Measurements from ENCODE around the gene CLEC18B.
"Not testable (repeated sequence)": the region's sequence is repeated elsewhere in the genome, so short reads cannot be mapped to it uniquely, and the experiment has no call there.

Gene CLEC18B

GRCh38 chr16:74443624-74444346 is 22.5 kb upstream of the CLEC18B start:
- not testable (repeated sequence) for DNase-seq (ENCODE audit: low spot score)

DNA sequence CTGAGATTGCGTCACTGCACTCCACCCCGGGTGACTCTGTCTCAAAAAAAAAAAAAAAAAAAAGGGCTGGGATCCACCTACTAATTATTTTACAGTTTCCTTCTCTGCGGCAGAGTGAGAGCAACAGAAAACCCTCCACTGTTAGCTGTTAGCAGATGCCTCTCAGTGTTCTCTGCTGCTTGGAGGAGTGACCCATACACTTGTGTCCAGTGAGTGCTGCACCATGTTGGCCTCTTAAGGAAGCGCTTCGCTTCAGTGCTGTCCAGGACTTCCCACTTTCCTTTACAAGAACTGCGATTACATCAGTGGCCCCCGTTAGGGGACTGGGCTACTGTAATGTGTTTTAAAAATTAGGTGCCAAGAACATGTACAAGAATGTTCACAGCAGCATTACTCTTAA is 18.4 kb upstream of the CLEC18B start:
- no peak for DNase-seq (ENCODE audit: low spot score)

- DNase-seq (ENCODE audit: low spot score), result no peak
Observed at GRCh38 chr16:74438492-74438979, 17.3 kb upstream of the CLEC18B start.

- no peak for DNase-seq (ENCODE audit: low spot score)
Observed at GRCh38 chr16:74431516-74431915, 10.2 kb upstream of the CLEC18B start.

GRCh38 chr16:74430036-74430712 is 8.9 kb upstream of the CLEC18B start:
- DNase-seq (ENCODE audit: low spot score), result peak; percentile 46

DNA sequence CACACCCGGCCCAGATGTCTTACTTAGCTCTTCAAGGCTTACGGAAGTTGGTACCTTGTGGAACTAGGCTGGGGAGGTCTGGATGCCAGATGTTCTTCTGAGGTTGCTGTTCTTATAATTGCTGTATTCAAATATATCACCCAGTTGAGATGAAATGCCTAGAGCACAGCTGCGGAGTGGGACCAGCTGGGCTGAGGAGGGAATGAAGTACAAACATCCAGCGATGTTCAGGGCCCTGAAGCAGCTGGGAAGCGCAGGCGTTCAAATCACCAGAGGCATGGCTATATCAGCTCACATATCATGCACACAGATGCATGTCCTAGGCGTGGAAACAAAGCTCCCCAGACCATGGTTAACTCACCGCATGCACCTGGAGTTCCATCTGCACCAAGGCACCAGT is 7.2 kb upstream of the CLEC18B start:
- DNase-seq (ENCODE audit: low spot score), result not testable (repeated sequence)

GRCh38 chr16:74425751-74426150 is 4.5 kb upstream of the CLEC18B start:
- DNase-seq (ENCODE audit: low spot score), result not testable (repeated sequence)

GRCh38 chr16:74423721-74424120 is 2.4 kb upstream of the CLEC18B start:
- DNase-seq (ENCODE audit: low spot score), result not testable (repeated sequence)

DNA sequence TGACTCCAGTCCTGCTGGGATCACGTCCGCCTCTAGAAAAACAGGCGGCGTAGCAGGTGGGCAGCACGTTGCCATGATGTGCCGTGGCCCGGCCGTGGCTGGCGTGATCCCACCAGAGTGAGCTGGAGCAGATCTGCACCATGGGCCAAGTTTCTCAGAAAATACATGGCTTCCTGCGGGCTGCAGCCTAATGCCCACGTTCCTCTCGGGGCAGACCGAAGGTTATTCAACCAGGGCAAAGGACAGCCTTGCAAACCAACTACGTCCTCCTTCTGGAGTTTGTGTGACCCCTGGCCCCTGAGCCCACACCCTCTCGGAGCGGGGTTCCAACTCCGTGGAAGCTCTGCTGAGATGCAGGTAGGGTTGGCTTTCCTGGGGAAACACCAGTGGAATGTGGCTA is 808 bp upstream of the CLEC18B start:
- DNase-seq (ENCODE audit: low spot score), result not testable (repeated sequence)

DNA sequence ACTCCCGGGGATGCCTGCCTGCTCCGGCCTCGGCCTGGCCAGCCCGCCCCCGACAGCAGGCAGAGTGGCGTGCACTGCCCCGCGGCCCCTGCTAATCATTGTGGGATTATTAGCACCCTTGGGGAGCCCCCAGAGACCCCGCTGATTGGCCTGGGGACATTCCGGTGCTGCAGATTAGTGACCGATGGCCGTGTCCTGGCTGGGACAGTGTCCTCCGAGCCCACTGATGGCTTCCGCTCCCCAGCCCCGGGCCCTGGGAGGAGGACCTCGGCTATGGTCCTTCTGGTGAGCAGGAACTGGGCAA is 156 bp upstream of the CLEC18B start:
- not testable (repeated sequence) for DNase-seq (ENCODE audit: low spot score)

DNA sequence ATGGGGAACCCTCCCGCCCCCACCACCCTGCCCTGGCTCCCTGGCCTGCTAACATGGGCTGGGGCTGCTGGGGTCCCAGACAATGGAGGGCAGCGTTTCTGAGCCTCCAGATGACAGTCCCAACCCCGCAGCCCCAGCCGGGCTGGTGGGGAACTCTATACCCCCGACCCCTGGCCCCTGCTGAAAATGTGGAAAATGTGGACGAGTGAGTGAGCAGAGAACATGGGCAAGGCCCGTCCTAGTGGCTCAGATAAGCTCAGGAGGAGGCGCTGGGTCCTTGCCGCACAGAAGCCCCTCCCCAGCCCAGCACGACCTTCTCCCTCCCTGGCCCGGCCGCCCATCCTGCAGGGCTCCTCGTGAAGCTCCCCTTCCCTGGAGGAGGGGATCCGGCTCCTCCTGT is 1.5 kb downstream of the CLEC18B start:
- DNase-seq (ENCODE audit: low spot score), result not testable (repeated sequence)

DNA sequence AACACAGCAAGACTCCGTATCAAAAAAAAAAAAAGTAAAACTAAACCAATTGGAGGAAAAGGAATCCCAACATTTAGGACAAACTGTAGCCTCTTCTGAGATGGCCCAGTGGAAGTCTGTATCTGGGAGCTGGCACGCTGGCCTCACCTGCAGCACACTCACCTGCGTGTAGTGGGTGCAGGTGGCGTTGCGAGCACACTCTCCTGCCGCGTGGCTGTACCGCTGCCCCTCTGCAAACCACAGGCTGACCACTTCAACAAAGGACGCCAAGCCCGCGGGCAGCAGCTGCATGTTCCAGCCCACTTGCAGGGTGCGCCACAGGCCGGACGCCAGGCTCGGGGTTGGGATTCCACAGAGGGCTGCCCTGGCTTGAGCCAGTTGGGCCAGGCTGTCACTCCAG is 3.4 kb downstream of the CLEC18B start:
- DNase-seq (ENCODE audit: low spot score), result not testable (repeated sequence)

- not testable (repeated sequence) for DNase-seq (ENCODE audit: low spot score)
Observed at GRCh38 chr16:74413920-74414319, 7.4 kb downstream of the CLEC18B start.

- DNase-seq (ENCODE audit: low spot score), result not testable (repeated sequence)
Observed at GRCh38 chr16:74413485-74413884, 7.8 kb downstream of the CLEC18B start.

DNA sequence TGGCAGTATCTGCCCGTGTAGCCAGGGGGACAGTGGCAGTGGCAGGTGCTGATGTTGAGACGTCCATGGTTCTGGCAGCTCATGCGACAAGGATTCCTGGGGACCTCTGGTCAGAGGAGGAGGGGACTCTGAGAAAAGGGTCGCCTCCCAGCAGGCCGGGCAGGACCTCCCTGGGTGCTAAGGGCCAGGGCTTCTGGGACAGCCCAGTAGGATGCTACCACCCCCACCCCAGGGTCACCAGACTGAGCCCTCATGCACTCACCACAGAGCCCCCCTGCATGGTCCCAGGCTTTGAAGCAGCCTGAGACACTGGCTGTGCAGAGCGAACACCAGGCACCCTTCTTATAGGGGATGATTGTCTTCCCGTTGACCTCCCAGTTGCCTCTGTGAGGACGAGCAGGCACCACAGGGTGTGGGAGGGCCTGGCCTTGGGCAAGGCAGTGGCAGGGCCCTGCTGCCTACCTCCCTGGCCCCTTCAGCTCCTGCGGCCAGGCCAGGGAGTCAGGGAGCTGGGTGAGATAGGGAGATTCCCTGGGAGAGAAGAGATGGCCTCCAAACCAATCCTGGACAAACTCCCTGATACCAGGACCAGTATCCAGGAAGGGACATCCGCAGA is 8.4 kb downstream of the CLEC18B start:
- DNase-seq (ENCODE audit: low spot score), result not testable (repeated sequence)

DNA sequence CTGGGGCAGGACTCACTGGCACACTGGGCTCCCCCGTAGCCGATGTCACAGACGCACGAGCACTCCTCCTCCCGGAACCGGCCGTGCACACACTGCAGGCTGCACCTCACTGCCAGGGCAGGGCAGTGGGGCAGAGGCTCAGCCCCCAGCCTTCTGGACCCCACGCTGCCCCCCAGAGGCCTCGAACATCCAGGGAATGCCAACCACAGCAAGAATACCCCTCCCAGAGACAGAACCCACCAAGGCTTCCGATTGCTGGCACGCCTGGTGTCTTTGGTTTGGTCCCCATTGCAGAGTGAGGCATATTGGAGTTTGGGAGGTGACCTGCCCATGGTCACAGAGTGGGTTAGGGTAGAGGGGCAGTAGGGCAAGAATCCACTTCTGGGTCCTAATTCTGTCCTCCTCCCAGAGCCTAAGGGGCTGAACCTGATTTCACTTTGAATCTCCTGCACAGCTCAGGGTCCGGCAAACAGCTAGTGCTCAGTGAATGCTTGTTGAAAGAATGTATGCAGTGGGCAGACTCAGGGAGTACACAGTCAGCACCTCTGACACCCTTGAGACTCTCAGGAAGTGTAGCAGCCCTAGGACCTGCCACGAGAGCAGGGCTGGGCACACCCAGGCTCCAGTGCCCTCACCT is 9.0 kb downstream of the CLEC18B start:
- not testable (repeated sequence) for DNase-seq (ENCODE audit: low spot score)

GRCh38 chr16:74410981-74411380 is 10.3 kb downstream of the CLEC18B start:
- DNase-seq (ENCODE audit: low spot score), result not testable (repeated sequence)

GRCh38 chr16:74410057-74410957 is 11.0 kb downstream of the CLEC18B start:
- not testable (repeated sequence) for DNase-seq (ENCODE audit: low spot score)

DNA sequence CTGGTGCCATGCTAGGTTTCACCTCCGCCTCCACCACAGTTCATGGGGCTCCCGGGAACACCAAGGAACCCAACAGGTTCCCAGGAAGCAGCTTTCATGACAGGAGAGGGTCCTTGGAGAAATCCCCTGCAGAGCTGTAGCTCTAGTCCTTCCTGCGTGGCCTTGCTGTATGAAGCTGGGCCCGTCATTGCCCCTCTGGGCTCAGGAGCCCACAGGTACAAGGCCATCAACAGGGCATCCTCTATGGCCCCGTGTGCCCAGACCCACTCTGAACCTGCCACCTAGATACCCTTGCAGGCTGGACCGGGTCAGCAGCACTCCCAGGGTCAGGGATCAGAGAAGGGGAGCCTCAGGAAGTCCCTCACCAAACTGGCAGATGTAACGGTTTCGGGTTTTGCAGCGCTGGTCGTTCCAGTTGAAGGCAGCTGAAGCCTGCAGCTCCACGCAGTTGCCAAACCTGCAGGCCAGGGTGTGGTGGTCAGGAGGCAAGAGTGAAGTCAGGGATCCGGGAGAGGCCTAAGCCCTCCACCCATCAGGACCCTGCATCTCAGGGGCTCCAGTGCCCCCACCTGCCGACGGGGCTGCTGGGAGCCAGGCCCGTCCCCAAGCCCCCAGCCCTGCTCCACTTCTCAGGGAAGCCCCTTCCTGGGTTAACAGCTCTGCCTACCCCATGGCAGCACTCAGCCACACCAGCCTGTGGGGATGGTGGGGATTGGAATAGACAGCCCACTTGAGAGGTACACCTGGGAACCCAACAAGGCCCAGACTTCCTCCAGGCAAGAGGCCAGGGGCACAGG is 11.9 kb downstream of the CLEC18B start:
- not testable (repeated sequence) for DNase-seq (ENCODE audit: low spot score)

DNA sequence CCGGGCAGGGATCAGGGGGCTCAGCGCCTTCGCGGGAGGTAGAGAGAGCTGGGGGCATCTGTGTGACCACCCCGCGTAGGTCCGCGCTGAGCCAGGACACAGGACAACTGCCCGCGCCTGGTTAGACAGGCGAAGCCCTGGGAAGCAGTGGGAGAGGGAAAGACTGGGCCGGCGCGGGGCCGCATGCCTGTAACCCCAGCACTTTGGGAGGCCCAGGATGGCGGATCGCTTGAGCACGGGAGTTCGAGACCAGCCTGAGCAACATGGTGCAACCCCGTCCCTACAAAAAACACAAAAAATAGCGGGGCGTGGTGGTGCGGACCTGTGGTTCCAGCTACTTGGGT is 13.9 kb downstream of the CLEC18B start:
- DNase-seq (ENCODE audit: low spot score), result not testable (repeated sequence)

Data from germinal center (tissue), 1 donor.